ENCODE results near the gene C1QTNF6. TPM values are rescaled to one million over a fixed set of nuclear protein-coding genes. Genes with fewer than 3 reads are reported as not detected.

C1QTNF6 gene
- total and polyA plus RNA-seq, 2 experiments from 2014 or later: 1.7 to 2.3 TPM

- Histone ChIP-seq H3K27me3 (ENCODE audit: insufficient read depth) (no peaks in the 10 kb centered on the region), H3K4me1 (ENCODE audit: insufficient read depth) (peaks cover 15% of the 10 kb centered on the region), H2AFZ (peak overlapping the region; percentile 47; the same call in 1 of the 2 replicates), H3K4me3 (no peak overlapping the region), H4K20me1 (replicated peaks; ENCODE audit: insufficient read depth) (no peaks in the 10 kb centered on the region), H3K4me2 (no peak overlapping the region), H3K9me2 (ENCODE audit: insufficient read depth) (no peaks in the 10 kb centered on the region), H3K27ac (ENCODE audit: low read depth) (no peak overlapping the region), H3F3A (replicated peaks; ENCODE audit: low read depth) (no peaks in the 10 kb centered on the region), H3K36me3 (ENCODE audit: insufficient read depth) (no peaks in the 10 kb centered on the region), H3K79me2 (replicated peaks; ENCODE audit: insufficient read depth) (no peaks in the 10 kb centered on the region)
- no peak overlapping the region for H3K4me3 Mint-ChIP-seq
- peaks cover 7% of the 10 kb centered on the region for H3K27me3 Mint-ChIP-seq (ENCODE audit: insufficient read depth, low read depth, poor library complexity)
- DNase-seq (ENCODE audit: low spot score): no peak
- peaks cover 25% of the 10 kb centered on the region for H3K4me1 Mint-ChIP-seq
- H3K9me3 Mint-ChIP-seq: no peaks in the 10 kb centered on the region
- TF ChIP-seq NANOG (IDR thresholded peaks at IDR 0.05; ENCODE audit: borderline replicate concordance) (no peak), REST (IDR thresholded peaks at IDR 0.05; ENCODE audit: unreplicated experiment) (no peak), POLR2AphosphoS5 (IDR thresholded peaks at IDR 0.05; ENCODE audit: low read depth) (no peak), CTCF (conservative IDR thresholded peaks at IDR 0.05; ENCODE audit: low read depth in 2 of 2) (no peak), ZNF331 (CRISPR knock-in tag; IDR thresholded peaks at IDR 0.05; ENCODE audit: low read depth) (no peak), EZH2phosphoT487 (IDR thresholded peaks at IDR 0.05; ENCODE audit: unreplicated experiment) (no peak), ZNF462 (CRISPR knock-in tag; IDR thresholded peaks at IDR 0.05) (no peak), JUNB (IDR thresholded peaks at IDR 0.05; ENCODE audit: unreplicated experiment) (no peak), CREB1 (CRISPR knock-in tag; IDR thresholded peaks at IDR 0.05; ENCODE audit: low read depth) (no peak), ZNF114 (CRISPR knock-in tag; IDR thresholded peaks at IDR 0.05) (no peak), STAT1 (IDR thresholded peaks at IDR 0.05; ENCODE audit: unreplicated experiment) (no peak), EZH2 (IDR thresholded peaks at IDR 0.05; ENCODE audit: low read depth, unreplicated experiment) (no peak), ETS1 (IDR thresholded peaks at IDR 0.05) (no peak)
- H3K27ac Mint-ChIP-seq: no peak overlapping the region
- no peak for ATAC-seq
- no peaks in the 10 kb centered on the region; the same call in 2 of the 3 replicates for H3K36me3 Mint-ChIP-seq (ENCODE audit: low read depth)
These were observed 11.5 kb downstream of the C1QTNF6 start for GRCh38 chr22:37176464-37177061.
